Keratinocyte (primary cell): Measurements from ENCODE around the gene LUM. TPM values are rescaled to one million over a fixed set of nuclear protein-coding genes. Genes with fewer than 3 reads are reported as not detected.

Experiments
- DNase-seq: peaks from one replicate; pipeline ENCODE4 v3.0.0-alpha.2; 2011; ENCODE audit warnings: low read depth, missing footprints, low spot score
- FAIRE-seq: peaks from 2 replicates; lab custom pipeline; 2011; peaks lifted over from hg19 to GRCh38; lab: Jason Lieb, UNC
- H2AFZ ChIP-seq: 2 replicates; pipeline ENCODE4 v1.6.0; 2012; ENCODE audit warnings: low read length, control low read depth, inconsistent platforms; ENCODE audit not compliant: control insufficient read depth
- H3K27ac ChIP-seq: 2 replicates; pipeline ENCODE4 v1.5.1; 2011; ENCODE audit warnings: low read length; ENCODE audit not compliant: control insufficient read depth, insufficient read depth
- H3K27me3 ChIP-seq: 3 replicates; pipeline ENCODE4 v1.6.0; 2011; ENCODE audit warnings: low read length; ENCODE audit not compliant: control insufficient read depth, insufficient read depth; ENCODE audit errors: extremely low read depth
- H3K36me3 ChIP-seq, 2 experiments: 2 replicates in 1 of 2; 3 replicates in 1 of 2; pipeline ENCODE4 v1.5.1; 2011; ENCODE audit warnings: low read length in 2 of 2, mild to moderate bottlenecking in 1 of 2; ENCODE audit not compliant: control insufficient read depth in 2 of 2, insufficient read depth in 2 of 2; ENCODE audit errors: extremely low read depth in 1 of 2
- H3K4me1 ChIP-seq: 3 replicates; pipeline ENCODE4 v1.5.1; 2011; ENCODE audit warnings: low read length; ENCODE audit not compliant: control insufficient read depth, insufficient read depth; ENCODE audit errors: extremely low read depth
- H3K4me2 ChIP-seq: 3 replicates; pipeline ENCODE4 v1.6.0; 2011; ENCODE audit warnings: low read depth, low read length; ENCODE audit not compliant: control insufficient read depth, insufficient read depth; ENCODE audit errors: extremely low read depth
- H3K4me3 ChIP-seq, 3 experiments: fragments of 200-600 bp in 1 of 3; sonication (generic) in 1 of 3; 2 replicates in 2 of 3; 3 replicates in 1 of 3; pipeline ENCODE4 v1.5.1; 2011 to 2016; ENCODE audit warnings: low read length in 3 of 3, mild to moderate bottlenecking in 3 of 3, control low read depth in 2 of 3, inconsistent platforms in 1 of 3, low read depth in 1 of 3, mixed read lengths in 1 of 3, mixed run types in 1 of 3, moderate library complexity in 1 of 3; ENCODE audit not compliant: control insufficient read depth in 2 of 3, insufficient read depth in 2 of 3; ENCODE audit errors: extremely low read depth in 1 of 3
- H3K79me2 ChIP-seq: 2 replicates; pipeline ENCODE4 v1.6.0; 2012; ENCODE audit warnings: low read length; ENCODE audit not compliant: control insufficient read depth, insufficient read depth
- H3K9ac ChIP-seq: 3 replicates; pipeline ENCODE4 v1.6.0; 2011; ENCODE audit warnings: low read length; ENCODE audit not compliant: control insufficient read depth, insufficient read depth; ENCODE audit errors: extremely low read depth
- H3K9me1 ChIP-seq: 3 replicates; pipeline ENCODE4 v1.6.0; 2011; ENCODE audit warnings: low read length; ENCODE audit not compliant: control insufficient read depth, insufficient read depth; ENCODE audit errors: extremely low read depth
- H3K9me3 ChIP-seq: 2 replicates; pipeline ENCODE4 v1.5.1; 2012; ENCODE audit warnings: low read depth, low read length; ENCODE audit not compliant: control insufficient read depth
- H4K20me1 ChIP-seq: 3 replicates; pipeline ENCODE4 v1.6.0; 2011; ENCODE audit warnings: low read length; ENCODE audit not compliant: control insufficient read depth, insufficient read depth; ENCODE audit errors: extremely low read depth
- EZH2 ChIP-seq: IDR thresholded peaks from one replicate; pipeline ENCODE4 v1.6.1; 2012; ENCODE audit warnings: inconsistent platforms, mild to moderate bottlenecking, low read length, moderate library complexity
- dilution Hi-C: fragments of 300-500 bp; cut with MboI; formaldehyde crosslinking; loops from one replicate; pipeline ENCODE4 v1.7.0; 2020; ENCODE audit warnings: low sequenced_read_pairs; ENCODE audit not compliant: extremely low pct_ligation_motif_present
- polyA plus RNA-seq, 5 experiments: library from polyadenylated mRNA; depleted of rRNA in 3 of 5; stranded (reverse) in 3 of 5; stranded (forward) in 1 of 5; unstranded in 1 of 5; fragments of >200 nt; gene quantifications; 1 replicate in 1 of 5; 2 replicates in 3 of 5; 3 replicates in 1 of 5; pipeline versions ENCODE4 v1.2.1 to v1.2.3, GENCODE V29; 2011 to 2012; ENCODE audit warnings: missing spikeins in 2 of 5, low read depth in 1 of 5, low replicate concordance in 1 of 5
- TF ChIP-seq, protein P1 (sequence below), 3 experiments: IDR thresholded peaks in 1 of 3; conservative IDR thresholded peaks in 1 of 3; optimal IDR thresholded peaks in 1 of 3; 2 replicates in 2 of 3; 3 replicates in 1 of 3; pipeline versions ENCODE3 to v1.5.1; 2011; ENCODE audit warnings: low read length in 3 of 3, mild to moderate bottlenecking in 3 of 3, moderate library complexity in 2 of 3, control low read depth in 1 of 3, inconsistent platforms in 1 of 3; ENCODE audit not compliant: insufficient read depth in 2 of 3; ENCODE audit errors: extremely low read depth in 1 of 3

The LUM gene
- polyA plus RNA-seq, 1 donor (not counting 4 experiments of a cell fraction or from before 2014, with no cell fraction given), result 0.37 TPM

DNA sequence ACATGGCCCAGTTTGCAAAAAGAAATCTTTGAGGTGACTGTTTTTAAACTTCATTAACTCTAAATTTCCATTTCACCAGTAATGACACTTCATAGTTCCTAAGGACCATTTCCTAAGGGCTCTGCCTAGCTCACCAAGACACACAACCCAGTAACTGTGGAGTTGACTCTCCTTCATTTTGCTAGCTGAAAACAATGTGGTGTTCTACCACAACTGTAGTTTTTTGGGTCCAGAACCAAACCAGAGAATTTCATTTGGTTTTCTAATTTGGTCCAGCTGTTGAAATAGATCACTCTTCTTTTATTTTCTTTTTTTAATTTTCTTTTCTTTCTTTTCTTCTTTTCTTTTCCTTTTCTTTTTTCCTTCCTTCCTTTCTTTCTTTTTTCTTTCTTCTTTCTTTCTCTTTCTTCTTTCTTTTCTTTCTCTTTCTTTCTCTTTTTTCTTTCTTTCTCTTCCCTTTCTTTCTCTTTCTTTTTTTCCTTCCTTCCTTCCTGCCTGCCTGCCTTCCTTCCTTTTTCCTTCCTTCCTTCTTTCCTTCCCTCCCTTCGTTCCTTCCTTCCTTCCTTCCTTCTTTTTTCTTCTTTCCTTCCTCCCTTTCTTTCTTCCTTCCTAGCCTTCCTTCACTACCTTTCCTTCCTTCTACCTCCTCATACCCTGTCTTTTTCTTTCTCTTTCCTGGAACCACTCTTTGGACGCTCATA is 18.5 kb upstream of the LUM start:
- Histone ChIP-seq H3K27ac (no peak overlapping the region), H3K4me2 (no peak overlapping the region), H3K9me3 (no peaks in the 10 kb centered on the region), H3K27me3 (no peaks in the 10 kb centered on the region), H2AFZ (no peak overlapping the region), H3K36me3 (no peaks in the 10 kb centered on the region), H3K4me1 (peaks cover 18% of the 10 kb centered on the region), H3K9me1 (no peaks in the 10 kb centered on the region), H3K79me2 (no peaks in the 10 kb centered on the region), H3K4me3 (no peak overlapping the region), H3K9ac (no peak overlapping the region), H4K20me1 (no peaks in the 10 kb centered on the region)
- DNase-seq (no peak), FAIRE-seq (no peak)
- dilution Hi-C loops, result no loop called here
- TF ChIP-seq EZH2, result no peak
- TF ChIP-seq, protein P1, sequence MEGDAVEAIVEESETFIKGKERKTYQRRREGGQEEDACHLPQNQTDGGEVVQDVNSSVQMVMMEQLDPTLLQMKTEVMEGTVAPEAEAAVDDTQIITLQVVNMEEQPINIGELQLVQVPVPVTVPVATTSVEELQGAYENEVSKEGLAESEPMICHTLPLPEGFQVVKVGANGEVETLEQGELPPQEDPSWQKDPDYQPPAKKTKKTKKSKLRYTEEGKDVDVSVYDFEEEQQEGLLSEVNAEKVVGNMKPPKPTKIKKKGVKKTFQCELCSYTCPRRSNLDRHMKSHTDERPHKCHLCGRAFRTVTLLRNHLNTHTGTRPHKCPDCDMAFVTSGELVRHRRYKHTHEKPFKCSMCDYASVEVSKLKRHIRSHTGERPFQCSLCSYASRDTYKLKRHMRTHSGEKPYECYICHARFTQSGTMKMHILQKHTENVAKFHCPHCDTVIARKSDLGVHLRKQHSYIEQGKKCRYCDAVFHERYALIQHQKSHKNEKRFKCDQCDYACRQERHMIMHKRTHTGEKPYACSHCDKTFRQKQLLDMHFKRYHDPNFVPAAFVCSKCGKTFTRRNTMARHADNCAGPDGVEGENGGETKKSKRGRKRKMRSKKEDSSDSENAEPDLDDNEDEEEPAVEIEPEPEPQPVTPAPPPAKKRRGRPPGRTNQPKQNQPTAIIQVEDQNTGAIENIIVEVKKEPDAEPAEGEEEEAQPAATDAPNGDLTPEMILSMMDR (optimal IDR thresholded peaks at IDR 0.05 in 1 of 3, IDR thresholded peaks at IDR 0.05 in 1 of 3, conservative IDR thresholded peaks at IDR 0.05 in 1 of 3; ENCODE audit: extremely low read depth in 1 of 3, insufficient read depth in 2 of 3, low read length in 3 of 3), result no peak

- DNase-seq (no peak), FAIRE-seq (no peak)
- no peaks in the 10 kb centered on the region for H3K36me3 ChIP-seq
- H4K20me1 ChIP-seq, result no peaks in the 10 kb centered on the region
- H3K27me3 ChIP-seq, result no peaks in the 10 kb centered on the region
- no peaks in the 10 kb centered on the region for H3K79me2 ChIP-seq
- H3K9ac ChIP-seq, result no peak overlapping the region
- no peak overlapping the region for H3K27ac ChIP-seq
- H3K9me1 ChIP-seq, result no peaks in the 10 kb centered on the region
- dilution Hi-C loops, result no loop called here
- TF ChIP-seq, protein P1 (optimal IDR thresholded peaks at IDR 0.05 in 1 of 3, IDR thresholded peaks at IDR 0.05 in 1 of 3, conservative IDR thresholded peaks at IDR 0.05 in 1 of 3; ENCODE audit: extremely low read depth in 1 of 3, insufficient read depth in 2 of 3, low read length in 3 of 3), result no peak
- TF ChIP-seq EZH2, result no peak
- no peak overlapping the region for H3K4me2 ChIP-seq
- peaks cover 18% of the 10 kb centered on the region for H3K4me1 ChIP-seq
- no peaks in the 10 kb centered on the region for H3K9me3 ChIP-seq
- H3K4me3 ChIP-seq, result no peak overlapping the region
- no peak overlapping the region for H2AFZ ChIP-seq
Observed at GRCh38 chr12:91127751-91128150, 16.5 kb upstream of the LUM start.
